DND-41 (cell line): Measurements from ENCODE around the gene NACC2.
"Not testable (repeated sequence)": the region's sequence is repeated elsewhere in the genome, so short reads cannot be mapped to it uniquely, and the experiment has no call there.

ENCODE experiments used
- ATAC-seq: fragments of 200-7000 bp; cut with Tn5 transposase; 3 replicates; pipeline ENCODE4 v1.9.1; 2021; ENCODE audit warnings: low read depth; ENCODE audit not compliant: insufficient read depth
- DNase-seq: peaks from one replicate; pipeline ENCODE4 v3.0.0-alpha.2; 2020
- H2AFZ ChIP-seq: 2 replicates; pipeline ENCODE4 v1.6.0; 2012; ENCODE audit warnings: low read depth, low read length
- H3K27ac ChIP-seq: 2 replicates; pipeline ENCODE4 v1.5.1; 2012; ENCODE audit warnings: low read length, inconsistent platforms
- H3K27me3 ChIP-seq: fragments of 200-600 bp; sonication (generic); 2 replicates; pipeline ENCODE4 v1.6.0; 2012; ENCODE audit warnings: low read length, mild to moderate bottlenecking, inconsistent platforms; ENCODE audit not compliant: insufficient read depth, poor library complexity
- H3K36me3 ChIP-seq: 2 replicates; pipeline ENCODE4 v1.5.1; 2012; ENCODE audit warnings: low read length, inconsistent platforms; ENCODE audit not compliant: insufficient read depth
- H3K4me1 ChIP-seq: 2 replicates; pipeline ENCODE4 v1.5.1; 2012; ENCODE audit warnings: mild to moderate bottlenecking, low read length; ENCODE audit not compliant: insufficient read depth
- H3K4me2 ChIP-seq: 2 replicates; pipeline ENCODE4 v1.6.0; 2012; ENCODE audit warnings: mild to moderate bottlenecking, moderate library complexity, low read length, inconsistent platforms; ENCODE audit not compliant: insufficient read depth
- H3K4me3 ChIP-seq, 2 experiments: fragments of 200-600 bp in 1 of 2; shearing (Covaris generic) in 1 of 2; 2 replicates each; pipeline ENCODE4 v1.5.1; 2012 to 2016; ENCODE audit warnings: inconsistent platforms in 2 of 2, low read length in 2 of 2, mild to moderate bottlenecking in 2 of 2, low read depth in 1 of 2, moderate library complexity in 1 of 2
- H3K79me2 ChIP-seq: 2 replicates; pipeline ENCODE4 v1.6.0; 2012; ENCODE audit warnings: low read length, inconsistent platforms; ENCODE audit not compliant: insufficient read depth
- H3K9ac ChIP-seq: 2 replicates; pipeline ENCODE4 v1.6.0; 2012; ENCODE audit warnings: low read depth, mild to moderate bottlenecking, inconsistent platforms, low read length, moderate library complexity
- H3K9me3 ChIP-seq: 2 replicates; pipeline ENCODE4 v1.5.1; 2012; ENCODE audit warnings: low read length, moderate library complexity, mild to moderate bottlenecking, inconsistent platforms; ENCODE audit not compliant: insufficient read depth, severe bottlenecking
- H4K20me1 ChIP-seq: 2 replicates; pipeline ENCODE4 v1.6.0; 2012; ENCODE audit warnings: low read length; ENCODE audit not compliant: insufficient read depth
- EZH2 ChIP-seq: IDR thresholded peaks from 3 replicates; pipeline ENCODE4 v1.6.1; 2012; ENCODE audit warnings: borderline replicate concordance, low read depth, mild to moderate bottlenecking, moderate library complexity, low read length, inconsistent platforms; ENCODE audit not compliant: severe bottlenecking
- TF ChIP-seq, protein P1 (sequence below): IDR thresholded peaks from 2 replicates; pipeline ENCODE4 v1.5.1; 2012; ENCODE audit warnings: borderline replicate concordance, low read length, moderate library complexity, mild to moderate bottlenecking; ENCODE audit not compliant: poor library complexity, severe bottlenecking; ENCODE audit errors: extremely low read depth

NACC2 gene

DNA sequence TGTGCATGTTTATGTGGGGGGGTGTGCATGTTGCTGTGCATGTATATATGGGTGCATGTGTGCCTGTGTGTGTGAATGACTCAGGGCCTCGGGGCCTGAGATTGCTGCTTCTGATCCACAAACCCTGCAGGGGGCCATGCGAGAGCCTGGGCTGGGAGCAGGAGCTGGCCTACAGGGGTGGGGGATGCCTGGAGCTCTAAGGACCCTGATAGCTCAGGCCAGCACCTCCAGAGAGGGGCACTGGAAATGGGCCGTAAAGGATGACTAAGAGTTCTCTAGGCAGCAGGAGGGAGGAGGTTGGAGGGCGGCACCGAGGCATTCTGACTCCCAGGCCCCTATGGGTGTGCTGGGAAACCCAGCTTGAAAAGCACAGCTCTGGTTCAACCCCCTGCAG, 127.0 kb downstream of the NACC2 start:
- no peak overlapping the region for H3K4me2 ChIP-seq
- DNase-seq (no peak), ATAC-seq (no peak)
- no peak overlapping the region for H3K27ac ChIP-seq
- H3K9me3 ChIP-seq = no peaks in the 10 kb centered on the region
- peaks cover 4% of the 10 kb centered on the region; the same call in 1 of the 2 replicates for H3K4me1 ChIP-seq
- no peaks in the 10 kb centered on the region for H3K27me3 ChIP-seq
- peaks cover 18% of the 10 kb centered on the region; the same call in 1 of the 2 replicates for H4K20me1 ChIP-seq
- H3K9ac ChIP-seq = no peak overlapping the region
- H3K4me3 ChIP-seq = no peak overlapping the region
- H2AFZ ChIP-seq = no peak overlapping the region
- no peaks in the 10 kb centered on the region for H3K79me2 ChIP-seq
- TF ChIP-seq, protein P1, sequence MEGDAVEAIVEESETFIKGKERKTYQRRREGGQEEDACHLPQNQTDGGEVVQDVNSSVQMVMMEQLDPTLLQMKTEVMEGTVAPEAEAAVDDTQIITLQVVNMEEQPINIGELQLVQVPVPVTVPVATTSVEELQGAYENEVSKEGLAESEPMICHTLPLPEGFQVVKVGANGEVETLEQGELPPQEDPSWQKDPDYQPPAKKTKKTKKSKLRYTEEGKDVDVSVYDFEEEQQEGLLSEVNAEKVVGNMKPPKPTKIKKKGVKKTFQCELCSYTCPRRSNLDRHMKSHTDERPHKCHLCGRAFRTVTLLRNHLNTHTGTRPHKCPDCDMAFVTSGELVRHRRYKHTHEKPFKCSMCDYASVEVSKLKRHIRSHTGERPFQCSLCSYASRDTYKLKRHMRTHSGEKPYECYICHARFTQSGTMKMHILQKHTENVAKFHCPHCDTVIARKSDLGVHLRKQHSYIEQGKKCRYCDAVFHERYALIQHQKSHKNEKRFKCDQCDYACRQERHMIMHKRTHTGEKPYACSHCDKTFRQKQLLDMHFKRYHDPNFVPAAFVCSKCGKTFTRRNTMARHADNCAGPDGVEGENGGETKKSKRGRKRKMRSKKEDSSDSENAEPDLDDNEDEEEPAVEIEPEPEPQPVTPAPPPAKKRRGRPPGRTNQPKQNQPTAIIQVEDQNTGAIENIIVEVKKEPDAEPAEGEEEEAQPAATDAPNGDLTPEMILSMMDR = no peak
- no peak for TF ChIP-seq EZH2
- no peaks in the 10 kb centered on the region for H3K36me3 ChIP-seq

- H4K20me1 ChIP-seq = peaks cover 15% of the 10 kb centered on the region; the same call in 1 of the 2 replicates
- not testable (repeated sequence) for H3K9me3 ChIP-seq, H3K4me2 ChIP-seq, H3K79me2 ChIP-seq, H3K4me3 ChIP-seq, H3K27ac ChIP-seq, H3K36me3 ChIP-seq, H3K27me3 ChIP-seq, ATAC-seq, H2AFZ ChIP-seq, H3K9ac ChIP-seq, DNase-seq
- H3K4me1 ChIP-seq = peaks cover 12% of the 10 kb centered on the region
Measured at GRCh38 chr9:135966916-135967260, 128.2 kb downstream of the NACC2 start.

- Histone ChIP-seq H3K36me3 (no peaks in the 10 kb centered on the region; the same call in 1 of the 2 replicates), H4K20me1 (peaks cover 6% of the 10 kb centered on the region; the same call in 1 of the 2 replicates), H3K79me2 (peaks cover 9% of the 10 kb centered on the region), H3K27ac (no peak overlapping the region), H3K27me3 (no peaks in the 10 kb centered on the region), H3K4me1 (peaks cover 24% of the 10 kb centered on the region), H3K4me3 (no peak overlapping the region), H3K4me2 (no peak overlapping the region), H2AFZ (no peak overlapping the region), H3K9ac (no peak overlapping the region), H3K9me3 (no peaks in the 10 kb centered on the region)
- TF ChIP-seq, protein P1 = no peak
- no peak for TF ChIP-seq EZH2
- DNase-seq (no peak), ATAC-seq (no peak)
Measured at GRCh38 chr9:135965124-135965756, 129.8 kb downstream of the NACC2 start.

DNA sequence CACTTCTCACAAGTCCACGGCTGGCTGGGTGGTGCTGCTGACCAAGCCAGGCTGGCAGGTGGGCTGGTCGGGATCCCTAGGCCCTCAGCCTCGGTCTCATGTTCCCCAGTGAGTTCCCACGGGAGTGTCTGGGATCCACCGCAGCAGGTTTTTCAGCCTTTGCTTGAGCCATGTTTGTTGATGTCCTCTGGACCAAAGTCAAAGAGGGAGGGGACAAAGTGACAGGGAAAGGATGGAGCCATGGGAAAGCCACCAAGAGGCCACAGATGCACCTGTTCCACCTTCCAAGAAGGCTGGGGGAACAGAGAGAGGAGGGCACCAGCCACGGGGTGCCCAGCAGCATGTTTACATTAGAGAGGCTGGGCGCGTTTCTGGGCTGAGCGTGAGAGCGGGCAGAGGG, 131.2 kb downstream of the NACC2 start:
- no peaks in the 10 kb centered on the region for H3K9me3 ChIP-seq
- peaks cover 3% of the 10 kb centered on the region; the same call in 1 of the 2 replicates for H3K36me3 ChIP-seq
- no peak for ATAC-seq
- TF ChIP-seq EZH2 = no peak
- TF ChIP-seq, protein P1 = no peak
- DNase-seq = no peak
- H2AFZ ChIP-seq = no peak overlapping the region
- no peak overlapping the region for H3K27ac ChIP-seq
- H3K4me2 ChIP-seq = no peak overlapping the region
- H3K4me1 ChIP-seq = peaks cover 35% of the 10 kb centered on the region
- peaks cover 20% of the 10 kb centered on the region for H3K79me2 ChIP-seq
- peaks cover 12% of the 10 kb centered on the region for H4K20me1 ChIP-seq
- no peak overlapping the region for H3K4me3 ChIP-seq
- H3K9ac ChIP-seq = no peak overlapping the region
- no peaks in the 10 kb centered on the region for H3K27me3 ChIP-seq
